Medulla oblongata (tissue), 1 donor: ENCODE data around the gene PGLYRP3.
"Not testable (repeated sequence)": the region's sequence is repeated elsewhere in the genome, so short reads cannot be mapped to it uniquely, and the experiment has no call there.

ENCODE experiments used
- DNase-seq: peaks from one replicate; pipeline ENCODE4 v3.0.0-alpha.2; 2015; ENCODE audit errors: extremely low spot score

The PGLYRP3 gene

GRCh38 chr1:153314388-153314787, 1.6 kb upstream of the PGLYRP3 start:
- not testable (repeated sequence) for DNase-seq

GRCh38 chr1:153313288-153313687, 536 bp upstream of the PGLYRP3 start:
- DNase-seq, result no peak

- no peak for DNase-seq
These were observed 2.2 kb downstream of the PGLYRP3 start for GRCh38 chr1:153310526-153310925.

GRCh38 chr1:153309441-153309840, 3.3 kb downstream of the PGLYRP3 start:
- DNase-seq, result no peak

- DNase-seq, result no peak
These were observed 4.2 kb downstream of the PGLYRP3 start for GRCh38 chr1:153308540-153308939.

- DNase-seq, result no peak
These were observed 5.5 kb downstream of the PGLYRP3 start for GRCh38 chr1:153307221-153307600.

- DNase-seq, result no peak
These were observed 6.2 kb downstream of the PGLYRP3 start for GRCh38 chr1:153306303-153307220.

- no peak for DNase-seq
These were observed 7.1 kb downstream of the PGLYRP3 start for GRCh38 chr1:153305682-153306081.

- DNase-seq, result no peak
These were observed 10.4 kb downstream of the PGLYRP3 start for GRCh38 chr1:153302308-153302707.

GRCh38 chr1:153293851-153294250, 18.9 kb downstream of the PGLYRP3 start:
- DNase-seq, result no peak

- no peak for DNase-seq
These were observed 19.3 kb downstream of the PGLYRP3 start for GRCh38 chr1:153293480-153293775.

GRCh38 chr1:153292740-153293479, 19.8 kb downstream of the PGLYRP3 start:
- no peak for DNase-seq

- no peak for DNase-seq
These were observed 20.6 kb downstream of the PGLYRP3 start for GRCh38 chr1:153292185-153292584.

- no peak for DNase-seq
These were observed 21.2 kb downstream of the PGLYRP3 start for GRCh38 chr1:153291514-153291913.

GRCh38 chr1:153288634-153289275, 24.0 kb downstream of the PGLYRP3 start:
- no peak for DNase-seq

GRCh38 chr1:153277852-153278251, 34.9 kb downstream of the PGLYRP3 start:
- DNase-seq, result no peak

- DNase-seq, result no peak
These were observed 40.6 kb downstream of the PGLYRP3 start for GRCh38 chr1:153272186-153272585.

GRCh38 chr1:153271711-153272110, 41.0 kb downstream of the PGLYRP3 start:
- DNase-seq, result no peak

- DNase-seq, result no peak
These were observed 47.3 kb downstream of the PGLYRP3 start for GRCh38 chr1:153265457-153265856.

- DNase-seq, result no peak
These were observed 50.1 kb downstream of the PGLYRP3 start for GRCh38 chr1:153262462-153263157.

- no peak for DNase-seq
These were observed 50.7 kb downstream of the PGLYRP3 start for GRCh38 chr1:153262070-153262366.
